Common myeloid progenitor, CD34-positive (primary cell): ENCODE data around the gene KCNA10.

Source experiments
- CTCF ChIA-PET: fragments of 350-600 bp; sonication (Branson Sonifier 250); formaldehyde crosslinking; loops from one replicate; lab custom pipeline; 2021; ENCODE audit warnings: antibody characterized with exemption; lab: Charles Lee
- POLR2A ChIA-PET: fragments of 350-600 bp; sonication (Branson Sonifier 250); formaldehyde crosslinking; loops from one replicate; lab custom pipeline; 2021; ENCODE audit warnings: antibody characterized with exemption; lab: Charles Lee
- DNase-seq, 3 donors: peaks; one replicate each; pipeline versions ENCODE4 v3.0.0 to v3.0.0-alpha.2; 2013
- H3K27ac ChIP-seq, 2 experiments: 1 replicate in 1 of 2; 2 replicates in 1 of 2; pipeline ENCODE4 v1.7.0; 2013; ENCODE audit warnings: inconsistent platforms in 2 of 2, low read length in 2 of 2, mild to moderate bottlenecking in 2 of 2, low read depth in 1 of 2, moderate library complexity in 1 of 2; ENCODE audit not compliant: severe bottlenecking in 2 of 2, insufficient read depth in 1 of 2, poor library complexity in 1 of 2
- H3K27me3 ChIP-seq, 5 experiments: replicated peaks in 2 of 5; 1 replicate in 3 of 5; 2 replicates in 2 of 5; pipeline versions ENCODE4 v1.6.1 to v1.7.0; 2013; ENCODE audit warnings: low read length in 4 of 5, mild to moderate bottlenecking in 2 of 5, moderate library complexity in 2 of 5, inconsistent platforms in 1 of 5; ENCODE audit not compliant: insufficient read depth in 5 of 5, control insufficient read depth in 4 of 5
- H3K36me3 ChIP-seq, 4 experiments: 1 replicate in 2 of 4; 2 replicates in 2 of 4; pipeline versions ENCODE4 v1.6.1 to v1.7.0; 2013; ENCODE audit warnings: low read length in 3 of 4, control low read depth in 1 of 4, mild to moderate bottlenecking in 1 of 4; ENCODE audit not compliant: control insufficient read depth in 4 of 4, insufficient read depth in 4 of 4
- H3K4me1 ChIP-seq, 4 experiments: 1 replicate in 3 of 4; 2 replicates in 1 of 4; pipeline versions ENCODE4 v1.6.1 to v1.7.1; 2013; ENCODE audit warnings: low read length in 3 of 4, mild to moderate bottlenecking in 3 of 4, control low read depth in 1 of 4, inconsistent platforms in 1 of 4, moderate library complexity in 1 of 4; ENCODE audit not compliant: control insufficient read depth in 4 of 4, insufficient read depth in 4 of 4; ENCODE audit errors: control extremely low read depth in 1 of 4
- H3K4me3 ChIP-seq, 7 experiments: 1 replicate in 4 of 7; 2 replicates in 3 of 7; pipeline versions ENCODE4 v1.5.1 to v1.7.0; 2013; ENCODE audit warnings: mild to moderate bottlenecking in 7 of 7, low read length in 6 of 7, moderate library complexity in 6 of 7, inconsistent platforms in 2 of 7, low read depth in 2 of 7, control low read depth in 1 of 7; ENCODE audit not compliant: insufficient read depth in 4 of 7, control insufficient read depth in 1 of 7; ENCODE audit errors: extremely low read depth in 1 of 7
- H3K9me3 ChIP-seq, 5 experiments: 1 replicate in 4 of 5; 2 replicates in 1 of 5; pipeline versions ENCODE4 v1.6.1 to v1.7.1; 2013; ENCODE audit warnings: low read length in 4 of 5, mild to moderate bottlenecking in 2 of 5, inconsistent platforms in 1 of 5, low read depth in 1 of 5, moderate library complexity in 1 of 5; ENCODE audit not compliant: control insufficient read depth in 4 of 5, insufficient read depth in 2 of 5; ENCODE audit errors: control extremely low read depth in 1 of 5
- WGBS: methylation state at CpG from one replicate; pipeline ENCODE4 v1.1.5; 2013; ENCODE audit not compliant: insufficient coverage; 5-methylcytosine and 5-hydroxymethylcytosine counted together

KCNA10 gene

GRCh38 chr1:110504226-110504625, 14.7 kb downstream of the KCNA10 start:
- no peaks in the 10 kb centered on the region for H3K9me3 ChIP-seq
- no peak for DNase-seq
- 85% methylated on average over 7 of the region's 7 CpGs for WGBS
- no peaks in the 10 kb centered on the region for H3K36me3 ChIP-seq
- no peak overlapping the region for H3K4me3 ChIP-seq
- no peaks in the 10 kb centered on the region for H3K27me3 ChIP-seq
- peaks cover 0 to 19% (median 12%) of the 10 kb centered on the region in 4 experiments for H3K4me1 ChIP-seq
- no peak overlapping the region for H3K27ac ChIP-seq
- CTCF ChIA-PET: interaction anchor here (2.6 kb wide), 1 partner anchor 8 kb away, joined by 9 read pairs; no protein-coding TSS in a partner anchor
- POLR2A ChIA-PET: no interaction called here

- no peak overlapping the region for H3K4me3 ChIP-seq
Measured at GRCh38 chr1:110503471-110503870, 15.5 kb downstream of the KCNA10 start.

GRCh38 chr1:110502402-110503151, 16.4 kb downstream of the KCNA10 start:
- WGBS: 48% methylated on average over 6 of the region's 8 CpGs
- Histone ChIP-seq H3K4me1 (peaks cover 0 to 19% (median 7%) of the 10 kb centered on the region in 4 experiments), H3K9me3 (no peaks in the 10 kb centered on the region), H3K27ac (no peak overlapping the region), H3K27me3 (no peaks in the 10 kb centered on the region), H3K36me3 (no peaks in the 10 kb centered on the region), H3K4me3 (no peak overlapping the region)
- ChIA-PET CTCF (interaction anchor here (0.6 to 1.9 kb wide), 9 partner anchors 12 to 305 kb away, joined by 3 to 5 read pairs (median 3); no protein-coding TSS in a partner anchor), POLR2A (no interaction called here)
- peak; percentile 27 to 69 (median 68) for DNase-seq

More at GRCh38 chr1:110503471-110503870, 15.5 kb downstream of the KCNA10 start:
- H3K9me3 ChIP-seq: no peaks in the 10 kb centered on the region
- H3K27ac ChIP-seq: no peak overlapping the region
- DNase-seq: no peak
- ChIA-PET POLR2A (no interaction called here), CTCF (interaction anchor here (1.0 to 2.6 kb wide), 2 partner anchors 8 to 300 kb away, joined by 3 to 9 read pairs; no protein-coding TSS in a partner anchor)
- H3K27me3 ChIP-seq: no peaks in the 10 kb centered on the region
- 100% methylated on average over 2 of the region's 5 CpGs for WGBS
- peaks cover 0 to 19% (median 12%) of the 10 kb centered on the region in 4 experiments for H3K4me1 ChIP-seq
- H3K36me3 ChIP-seq: no peaks in the 10 kb centered on the region

- ChIA-PET POLR2A (no interaction called here), CTCF (interaction anchor here (0.6 to 1.9 kb wide), 10 partner anchors 10 to 1260 kb away, joined by 3 to 5 read pairs (median 3); no protein-coding TSS in a partner anchor)
- no peak overlapping the region for H3K4me3 ChIP-seq
- H3K27me3 ChIP-seq: no peaks in the 10 kb centered on the region
- peaks cover 0 to 19% (median 7%) of the 10 kb centered on the region in 4 experiments for H3K4me1 ChIP-seq
- H3K36me3 ChIP-seq: no peaks in the 10 kb centered on the region
- no peak for DNase-seq
- 97% methylated on average over 5 of the region's 6 CpGs for WGBS
- no peaks in the 10 kb centered on the region for H3K9me3 ChIP-seq
- no peak overlapping the region for H3K27ac ChIP-seq
Measured at GRCh38 chr1:110501488-110502132, 17.4 kb downstream of the KCNA10 start.

GRCh38 chr1:110498270-110498669, 20.7 kb downstream of the KCNA10 start:
- H3K4me3 ChIP-seq: no peak overlapping the region
- H3K36me3 ChIP-seq: no peaks in the 10 kb centered on the region
- H3K27ac ChIP-seq: no peak overlapping the region
- 96% methylated on average over 4 of the region's 6 CpGs for WGBS
- H3K9me3 ChIP-seq: no peaks in the 10 kb centered on the region
- peaks cover 3 to 32% (median 26%) of the 10 kb centered on the region in 4 experiments for H3K4me1 ChIP-seq
- no peaks in the 10 kb centered on the region for H3K27me3 ChIP-seq
- POLR2A ChIA-PET: no interaction called here
- CTCF ChIA-PET: interaction anchor here (0.7 to 7.7 kb wide), 10 partner anchors 8 to 296 kb away, joined by 3 to 107 read pairs (median 49); partner anchors contain the start of genes KCNC4 and LAMTOR5
- no peak for DNase-seq

GRCh38 chr1:110495926-110496600, 22.9 kb downstream of the KCNA10 start:
- H3K4me1 ChIP-seq: peaks cover 3 to 28% (median 23%) of the 10 kb centered on the region in 4 experiments
- no peak overlapping the region for H3K27ac ChIP-seq
- H3K9me3 ChIP-seq: no peaks in the 10 kb centered on the region
- H3K4me3 ChIP-seq: no peak overlapping the region
- ChIA-PET CTCF (interaction anchor here (0.6 to 7.7 kb wide), 48 partner anchors 9 to 445 kb away, joined by 3 to 107 read pairs (median 6); partner anchors contain the start of genes KCNA10, KCNC4, LAMTOR5 and RBM15), POLR2A (interaction anchor here (0.6 to 1.8 kb wide), 3 partner anchors 68 to 289 kb away, joined by 3 to 5 read pairs (median 3); no protein-coding TSS in a partner anchor)
- WGBS: 14% methylated on average over 6 of the region's 8 CpGs
- H3K36me3 ChIP-seq: no peaks in the 10 kb centered on the region
- peak; percentile 81 to 90 (median 85) for DNase-seq
- H3K27me3 ChIP-seq: no peaks in the 10 kb centered on the region
